IMR-90 (cell line): ENCODE measurements around the gene TMEM45A. TPM values are rescaled to one million over a fixed set of nuclear protein-coding genes. Genes with fewer than 3 reads are reported as not detected.

ENCODE experiments used
- ATAC-seq: fragments of 200-7000 bp; cut with Tn5 transposase; 2 replicates; pipeline ENCODE4 v1.9.1; 2020; ENCODE audit warnings: low read depth, mild to moderate bottlenecking, moderate library complexity
- BruUV-seq: library from RNA; stranded (reverse); fragments of 400-500 nt; replicated peaks from 2 replicates; lab custom pipeline; 2021; lab: Mats Ljungman, UMichigan
- CTCF ChIA-PET: fragments of 300-600 bp; formaldehyde crosslinking; extraction: SDS; loops from one replicate; lab custom pipeline; 2021; ENCODE audit warnings: antibody characterized with exemption; lab: Yijun Ruan, JAX
- POLR2A ChIA-PET: fragments of 300-600 bp; sonication (Branson Sonifier 250); formaldehyde crosslinking; loops from one replicate; lab custom pipeline; 2022; ENCODE audit warnings: antibody characterized with exemption; ENCODE audit not compliant: unreplicated experiment; lab: Charles Lee
- DNase-seq: peaks from one replicate; pipeline ENCODE4 v3.0.0; 2013
- H2AFZ ChIP-seq: replicated peaks from 2 replicates; pipeline ENCODE3; 2013; ENCODE audit warnings: low read length, mild to moderate bottlenecking; ENCODE audit not compliant: poor library complexity
- H2AK5ac ChIP-seq: 2 replicates; pipeline ENCODE4 v1.6.1; 2013; ENCODE audit warnings: low read depth, low read length, inconsistent platforms
- H2AK9ac ChIP-seq: replicated peaks from 2 replicates; pipeline ENCODE3; 2013; ENCODE audit warnings: mild to moderate bottlenecking, low read depth, low read length, moderate library complexity; ENCODE audit not compliant: poor library complexity
- H2BK120ac ChIP-seq: 2 replicates; pipeline ENCODE4 v1.6.1; 2013; ENCODE audit warnings: low read depth, low read length, inconsistent platforms
- H2BK15ac ChIP-seq: 3 replicates; pipeline ENCODE4 v1.6.1; 2013; ENCODE audit warnings: low read depth, low read length, inconsistent platforms
- H2BK20ac ChIP-seq: 2 replicates; pipeline ENCODE4 v1.6.1; 2013; ENCODE audit warnings: low read depth, mild to moderate bottlenecking, inconsistent platforms, low read length, moderate library complexity
- H2BK5ac ChIP-seq: 2 replicates; pipeline ENCODE4 v1.6.1; 2013; ENCODE audit warnings: mild to moderate bottlenecking, low read depth, low read length, inconsistent platforms; ENCODE audit not compliant: poor library complexity, severe bottlenecking
- H3K14ac ChIP-seq: replicated peaks from 2 replicates; pipeline ENCODE4 v1.6.1; 2013; ENCODE audit warnings: low read depth, low read length, inconsistent platforms
- H3K18ac ChIP-seq: 2 replicates; pipeline ENCODE4 v1.6.1; 2013; ENCODE audit warnings: low read depth, low read length, control low read depth
- H3K23ac ChIP-seq: 2 replicates; pipeline ENCODE4 v1.6.1; 2013; ENCODE audit warnings: low read depth, low read length, inconsistent platforms
- H3K27ac ChIP-seq: 2 replicates; pipeline ENCODE4 v1.5.1; 2013; ENCODE audit warnings: mild to moderate bottlenecking, control low read depth, low read length; ENCODE audit not compliant: insufficient read depth
- H3K27me3 ChIP-seq: 2 replicates; pipeline ENCODE4 v1.6.1; 2013; ENCODE audit warnings: low read length; ENCODE audit not compliant: control insufficient read depth, insufficient read depth
- H3K36me3 ChIP-seq: 2 replicates; pipeline ENCODE4 v1.6.1; 2013; ENCODE audit warnings: low read length, mixed read lengths; ENCODE audit not compliant: control insufficient read depth, insufficient read depth
- H3K4ac ChIP-seq: 2 replicates; pipeline ENCODE4 v1.6.1; 2013; ENCODE audit warnings: low read depth, low read length, inconsistent platforms
- H3K4me1 ChIP-seq: 2 replicates; pipeline ENCODE4 v1.6.1; 2013; ENCODE audit warnings: low read length, mixed read lengths; ENCODE audit not compliant: control insufficient read depth, insufficient read depth
- H3K4me2 ChIP-seq: 2 replicates; pipeline ENCODE4 v1.6.1; 2013; ENCODE audit warnings: low read depth, mild to moderate bottlenecking, control low read depth, low read length, moderate library complexity
- H3K4me3 ChIP-seq: 2 replicates; pipeline ENCODE4 v1.5.1; 2013; ENCODE audit warnings: low read depth, mild to moderate bottlenecking, control low read depth, low read length, moderate library complexity; ENCODE audit not compliant: insufficient read depth
- H3K56ac ChIP-seq: 2 replicates; pipeline ENCODE4 v1.6.1; 2013; ENCODE audit warnings: low read length, inconsistent platforms; ENCODE audit not compliant: insufficient read depth; ENCODE audit errors: extremely low read depth
- H3K79me1 ChIP-seq, 2 experiments: 2 replicates each; pipeline ENCODE4 v1.6.1; 2013; ENCODE audit warnings: low read length in 2 of 2, inconsistent platforms in 1 of 2, low read depth in 1 of 2
- H3K9ac ChIP-seq: 2 replicates; pipeline ENCODE4 v1.6.1; 2013; ENCODE audit warnings: low read depth, low read length, control low read depth
- H3K9me1 ChIP-seq: 2 replicates; pipeline ENCODE4 v1.6.1; 2013; ENCODE audit warnings: low read length, inconsistent platforms; ENCODE audit not compliant: insufficient read depth
- H3K9me3 ChIP-seq: 2 replicates; pipeline ENCODE4 v1.6.1; 2013; ENCODE audit warnings: low read length; ENCODE audit not compliant: control insufficient read depth, insufficient read depth
- H4K20me1 ChIP-seq: 2 replicates; pipeline ENCODE4 v1.6.1; 2013; ENCODE audit warnings: low read length, inconsistent platforms; ENCODE audit not compliant: insufficient read depth
- H4K5ac ChIP-seq: 2 replicates; pipeline ENCODE4 v1.6.1; 2013; ENCODE audit warnings: mild to moderate bottlenecking, low read depth, low read length, control low read depth
- H4K8ac ChIP-seq, 2 experiments: 2 replicates each; pipeline ENCODE4 v1.6.1; 2013; ENCODE audit warnings: low read depth in 2 of 2, low read length in 2 of 2, control low read depth in 1 of 2, inconsistent platforms in 1 of 2
- H4K91ac ChIP-seq: 2 replicates; pipeline ENCODE4 v1.6.1; 2013; ENCODE audit warnings: low read depth, low read length, inconsistent platforms; ENCODE audit not compliant: insufficient read depth
- CTCF ChIP-seq: conservative IDR thresholded peaks from 2 replicates; pipeline ENCODE4 v1.5.1; 2012; ENCODE audit warnings: mild to moderate bottlenecking, low read depth, low read length, improper control_type of control experiment
- MXI1 ChIP-seq: IDR thresholded peaks from 2 replicates; pipeline ENCODE4 v1.6.1; 2012; ENCODE audit warnings: low read depth, mild to moderate bottlenecking, low read length, moderate library complexity, borderline replicate concordance
- WGBS, 2 experiments: methylation state at CpG; one replicate each; pipeline versions ENCODE4 v1.1.5 to v1.1.7; 2013; ENCODE audit warnings: missing lambda C conversion rate in 2 of 2; ENCODE audit not compliant: insufficient read length in 1 of 2; ENCODE audit errors: extremely low coverage in 2 of 2; 5-methylcytosine and 5-hydroxymethylcytosine counted together
- dilution Hi-C: fragments of 300-500 bp; cut with HindIII; formaldehyde crosslinking; loops from one replicate; pipeline ENCODE4 v1.14.3; 2018; ENCODE audit warnings: low sequenced_read_pairs; ENCODE audit not compliant: unreplicated experiment
- in situ Hi-C: fragments of 300-500 bp; cut with MboI; formaldehyde crosslinking; loops from 3 replicates; pipeline ENCODE4 v1.14.3; 2019; ENCODE audit warnings: low sequenced_read_pairs, inconsistent platforms, mixed read lengths
- intact Hi-C: fragments of 100-400 bp; cut with micrococcal nuclease; formaldehyde crosslinking; loops from 2 replicates; pipeline ENCODE4 v1.10.0; 2022
- polyA plus RNA-seq, 3 experiments: library from polyadenylated mRNA; depleted of rRNA; stranded (reverse); fragments of >200 nt; gene quantifications; 2 replicates each; pipeline ENCODE4 v1.2.3, GENCODE V29; 2012; ENCODE audit warnings: low replicate concordance in 1 of 3
- total RNA-seq: library from RNA; depleted of rRNA; stranded (reverse); fragments of >200 nt; gene quantifications from 2 replicates; pipeline ENCODE4 v1.2.3, GENCODE V29; 2012

The TMEM45A gene
- total and polyA plus RNA-seq, 2 of the 4 experiments (the other 2 are of a cell fraction) = 13.6 to 21.7 TPM

- Histone ChIP-seq H3K9me3 (no peaks in the 10 kb centered on the region), H3K9me1 (no peaks in the 10 kb centered on the region), H4K8ac (no peak overlapping the region), H4K5ac (no peak overlapping the region), H2BK5ac (no peak overlapping the region), H3K27ac (no peak overlapping the region), H3K4me3 (no peak overlapping the region), H2BK15ac (no peak overlapping the region), H3K4me1 (no peaks in the 10 kb centered on the region), H3K36me3 (no peaks in the 10 kb centered on the region), H2BK120ac (no peak overlapping the region), H3K4ac (no peak overlapping the region), H3K79me1 (no peaks in the 10 kb centered on the region), H2AK5ac (no peak overlapping the region; the same call in 1 of the 2 replicates), H2AK9ac (no peak overlapping the region), H2BK20ac (no peak overlapping the region), H4K20me1 (no peaks in the 10 kb centered on the region), H3K18ac (no peak overlapping the region), H3K56ac (no peak overlapping the region), H3K23ac (no peak overlapping the region), H4K91ac (no peak overlapping the region), H3K9ac (no peak overlapping the region), H3K14ac (no peak overlapping the region), H3K4me2 (no peak overlapping the region), H3K27me3 (peaks cover 26% of the 10 kb centered on the region), H2AFZ (no peak overlapping the region)
- CTCF ChIA-PET = interaction anchor here (1.4 kb wide), 1 partner anchor 21 kb away, joined by 3 read pairs; no protein-coding TSS in a partner anchor
- TF ChIP-seq MXI1 = no peak
- TF ChIP-seq CTCF = no peak
- DNase-seq (no peak), ATAC-seq (no peak)
- BruUV-seq = no TSS peak
- in situ Hi-C loops (no loop called here), intact Hi-C loops (no loop called here), dilution Hi-C loops (no loop called here)
- POLR2A ChIA-PET = no interaction called here
- WGBS, 2 experiments = 100% methylated on average over 1 of the region's 1 CpG; no CpG with 5 or more reads in 1 of the 2 experiments
Measured at GRCh38 chr3:100483529-100483928, 8.9 kb upstream of the TMEM45A start.
